Loucy (cell line): ENCODE measurements around the gene RET.

ENCODE experiments used
- EZH2phosphoT487 ChIP-seq: fragments of 200-600 bp; IDR thresholded peaks from 2 replicates; pipeline ENCODE4 v1.6.1; 2018; ENCODE audit warnings: antibody characterized with exemption, mild to moderate bottlenecking, moderate library complexity, borderline replicate concordance
- TF ChIP-seq, protein P1 (sequence below): fragments of 200-600 bp; sonication (generic); conservative IDR thresholded peaks from 2 replicates; pipeline ENCODE4 v1.5.1; 2014; ENCODE audit warnings: mild to moderate bottlenecking, antibody characterized with exemption, low read length

DNA sequence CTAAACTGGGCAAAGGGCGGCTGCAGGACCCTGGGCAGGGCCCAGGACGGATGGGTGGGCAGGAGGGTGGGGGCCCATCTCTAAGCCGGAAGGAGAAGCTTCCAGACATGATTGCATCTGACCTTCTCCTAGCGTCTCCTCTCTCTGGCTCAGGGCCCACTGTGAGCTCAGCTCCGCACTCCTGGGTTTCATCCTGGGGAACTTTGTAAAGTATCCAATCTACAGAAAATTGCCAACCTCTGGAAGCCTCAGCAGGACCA is 8.8 kb upstream of the RET start:
- TF ChIP-seq, protein P1, sequence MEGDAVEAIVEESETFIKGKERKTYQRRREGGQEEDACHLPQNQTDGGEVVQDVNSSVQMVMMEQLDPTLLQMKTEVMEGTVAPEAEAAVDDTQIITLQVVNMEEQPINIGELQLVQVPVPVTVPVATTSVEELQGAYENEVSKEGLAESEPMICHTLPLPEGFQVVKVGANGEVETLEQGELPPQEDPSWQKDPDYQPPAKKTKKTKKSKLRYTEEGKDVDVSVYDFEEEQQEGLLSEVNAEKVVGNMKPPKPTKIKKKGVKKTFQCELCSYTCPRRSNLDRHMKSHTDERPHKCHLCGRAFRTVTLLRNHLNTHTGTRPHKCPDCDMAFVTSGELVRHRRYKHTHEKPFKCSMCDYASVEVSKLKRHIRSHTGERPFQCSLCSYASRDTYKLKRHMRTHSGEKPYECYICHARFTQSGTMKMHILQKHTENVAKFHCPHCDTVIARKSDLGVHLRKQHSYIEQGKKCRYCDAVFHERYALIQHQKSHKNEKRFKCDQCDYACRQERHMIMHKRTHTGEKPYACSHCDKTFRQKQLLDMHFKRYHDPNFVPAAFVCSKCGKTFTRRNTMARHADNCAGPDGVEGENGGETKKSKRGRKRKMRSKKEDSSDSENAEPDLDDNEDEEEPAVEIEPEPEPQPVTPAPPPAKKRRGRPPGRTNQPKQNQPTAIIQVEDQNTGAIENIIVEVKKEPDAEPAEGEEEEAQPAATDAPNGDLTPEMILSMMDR: no peak
- no peak for TF ChIP-seq EZH2phosphoT487
